GM13977 (cell line): Measurements from ENCODE around the gene PRAMEF20.

ENCODE experiments used
- DNase-seq: peaks from one replicate; pipeline ENCODE4 v3.0.0; 2012; ENCODE audit warnings: low spot score
- CTCF ChIP-seq: IDR thresholded peaks from 2 replicates; pipeline ENCODE4 v1.5.1; 2012; ENCODE audit warnings: mild to moderate bottlenecking, control low read depth; ENCODE audit not compliant: insufficient read depth; ENCODE audit errors: extremely low read depth, missing control alignments
- in situ Hi-C: fragments of 300-500 bp; cut with MboI; formaldehyde crosslinking; loops from one replicate; pipeline ENCODE4 v1.12.0; 2022; ENCODE audit warnings: low sequenced_read_pairs, low pct_unique_long_range_greater_than_20kb, mixed read lengths, inconsistent platforms; ENCODE audit not compliant: unreplicated experiment

PRAMEF20 gene

GRCh38 chr1:13451399-13451965 is 41.2 kb downstream of the PRAMEF20 start:
- no peak for DNase-seq
- in situ Hi-C loops = no loop called here
- TF ChIP-seq CTCF = no peak

GRCh38 chr1:13456904-13457532 is 46.8 kb downstream of the PRAMEF20 start:
- TF ChIP-seq CTCF = no peak
- in situ Hi-C loops = no loop called here
- no peak for DNase-seq

- DNase-seq = no peak
- in situ Hi-C loops = no loop called here
- no peak for TF ChIP-seq CTCF
Observed at GRCh38 chr1:13461977-13462376, 51.7 kb downstream of the PRAMEF20 start.

- TF ChIP-seq CTCF = no peak
- no peak for DNase-seq
- in situ Hi-C loops = no loop called here
Observed at GRCh38 chr1:13462682-13463081, 52.4 kb downstream of the PRAMEF20 start.

GRCh38 chr1:13465515-13465914 is 55.3 kb downstream of the PRAMEF20 start:
- no peak for DNase-seq
- no peak for TF ChIP-seq CTCF
- in situ Hi-C loops = no loop called here

GRCh38 chr1:13469343-13469742 is 59.1 kb downstream of the PRAMEF20 start:
- in situ Hi-C loops = no loop called here
- peak; percentile 41 for TF ChIP-seq CTCF
- DNase-seq = peak; percentile 36
